Liver (tissue), 10 donors: ENCODE data around the gene KCND2. TPM values are rescaled to one million over a fixed set of nuclear protein-coding genes. Genes with fewer than 3 reads are reported as not detected.

ENCODE experiments used
- DNase-seq: peaks from one replicate; pipeline ENCODE4 v3.0.0-alpha.2; 2017; ENCODE audit warnings: low spot score
- H3K27ac ChIP-seq, 2 donors: one replicate each; pipeline ENCODE4 v1.7.0; 2013; ENCODE audit warnings: inconsistent platforms in 2 of 2, low read length in 2 of 2, control low read depth in 1 of 2, low read depth in 1 of 2, mild to moderate bottlenecking in 1 of 2
- H3K27me3 ChIP-seq, 4 donors: one replicate each; pipeline versions ENCODE4 v1.6.1 to v1.7.0; 2013; ENCODE audit warnings: low read length in 3 of 4, inconsistent platforms in 1 of 4, mild to moderate bottlenecking in 1 of 4, moderate library complexity in 1 of 4; ENCODE audit not compliant: control insufficient read depth in 4 of 4, insufficient read depth in 4 of 4
- H3K36me3 ChIP-seq, 4 donors: one replicate each; pipeline versions ENCODE4 v1.6.1 to v1.7.0; 2013; ENCODE audit warnings: low read length in 3 of 4, mild to moderate bottlenecking in 3 of 4, low read depth in 1 of 4, moderate library complexity in 1 of 4; ENCODE audit not compliant: control insufficient read depth in 4 of 4, insufficient read depth in 3 of 4
- H3K4me1 ChIP-seq, 4 donors: one replicate each; pipeline versions ENCODE4 v1.6.1 to v1.7.0; 2013; ENCODE audit warnings: low read length in 3 of 4, mild to moderate bottlenecking in 3 of 4, moderate library complexity in 1 of 4; ENCODE audit not compliant: control insufficient read depth in 4 of 4, insufficient read depth in 4 of 4
- H3K4me3 ChIP-seq, 3 donors: one replicate each; pipeline versions ENCODE4 v1.6.1 to v1.7.0; 2013; ENCODE audit warnings: low read length in 3 of 3, control low read depth in 1 of 3, low read depth in 1 of 3, mild to moderate bottlenecking in 1 of 3
- H3K9ac ChIP-seq, 2 donors: one replicate each; pipeline ENCODE4 v1.7.0; 2013; ENCODE audit warnings: low read length in 2 of 2, mild to moderate bottlenecking in 2 of 2, moderate library complexity in 2 of 2, control low read depth in 1 of 2, low read depth in 1 of 2
- H3K9me3 ChIP-seq, 4 donors: one replicate each; pipeline versions ENCODE4 v1.6.1 to v1.7.0; 2013; ENCODE audit warnings: low read length in 3 of 4; ENCODE audit not compliant: control insufficient read depth in 4 of 4
- FOXA1 ChIP-seq: IDR thresholded peaks from 2 replicates; pipeline ENCODE4 v1.6.1; 2016; ENCODE audit warnings: antibody characterized with exemption
- FOXA2 ChIP-seq: IDR thresholded peaks from 2 replicates; pipeline ENCODE4 v1.6.1; 2016; ENCODE audit warnings: antibody characterized with exemption
- GABPA ChIP-seq, 2 donors: IDR thresholded peaks in 1 of 2; conservative IDR thresholded peaks in 1 of 2; 2 replicates each; pipeline ENCODE4 v1.6.1; 2016; ENCODE audit warnings: antibody characterized with exemption in 2 of 2, mild to moderate bottlenecking in 1 of 2, moderate library complexity in 1 of 2
- HNF4A ChIP-seq, 2 donors: conservative IDR thresholded peaks; 2 replicates each; pipeline ENCODE4 v1.6.1; 2016; ENCODE audit warnings: antibody characterized with exemption in 2 of 2, mild to moderate bottlenecking in 2 of 2
- HNF4G ChIP-seq: IDR thresholded peaks from 2 replicates; pipeline ENCODE4 v1.6.1; 2016; ENCODE audit warnings: antibody characterized with exemption
- NR2F2 ChIP-seq: IDR thresholded peaks from 2 replicates; pipeline ENCODE4 v1.6.1; 2016; ENCODE audit warnings: antibody characterized with exemption
- RAD21 ChIP-seq, 2 donors: IDR thresholded peaks; 2 replicates each; pipeline ENCODE4 v1.6.1; 2016; ENCODE audit warnings: antibody characterized with exemption in 2 of 2, mild to moderate bottlenecking in 2 of 2
- RXRA ChIP-seq, 2 donors: IDR thresholded peaks; 2 replicates each; pipeline ENCODE4 v1.6.1; 2017 to 2018; ENCODE audit warnings: antibody characterized with exemption in 2 of 2, mild to moderate bottlenecking in 1 of 2
- SP1 ChIP-seq: IDR thresholded peaks from 2 replicates; pipeline ENCODE4 v1.6.1; 2018; ENCODE audit warnings: antibody characterized with exemption, mild to moderate bottlenecking
- YY1 ChIP-seq: IDR thresholded peaks from 2 replicates; pipeline ENCODE4 v1.6.1; 2016; ENCODE audit warnings: antibody characterized with exemption, mild to moderate bottlenecking
- WGBS: extraction: QIAGEN DNeasy Blood & Tissue Kit; methylation state at CpG from one replicate; pipeline ENCODE4 v1.1.7; 2013; 5-methylcytosine and 5-hydroxymethylcytosine counted together
- polyA plus RNA-seq, 2 donors: library from polyadenylated mRNA; stranded (reverse) in 1 of 2; unstranded in 1 of 2; fragments of 200-250 nt in 1 of 2; fragments of >200 nt in 1 of 2; fragmentation: Nextera tagmentation in 1 of 2; extraction: Ambion mirVana in 1 of 2; gene quantifications; one replicate each; pipeline versions ENCODE4 v1.2.1 to v1.2.3, GENCODE V29; 2013 to 2015
- small RNA-seq: library from RNA; depleted of rRNA; stranded (forward); fragments of <200 nt; gene quantifications from one replicate; pipeline ENCODE3, GENCODE V24; 2014
- total RNA-seq, 2 donors: library from RNA; depleted of rRNA; stranded (reverse); fragments of >200 nt; gene quantifications; one replicate each; pipeline ENCODE4 v1.2.3, GENCODE V29; 2014
- TF ChIP-seq, protein P1 (sequence below): IDR thresholded peaks from 2 replicates; pipeline ENCODE4 v1.6.1; 2016; ENCODE audit warnings: antibody characterized with exemption, mild to moderate bottlenecking
- TF ChIP-seq, protein P2 (sequence below): IDR thresholded peaks from 2 replicates; pipeline ENCODE4 v1.6.1; 2016; ENCODE audit warnings: antibody characterized with exemption
- TF ChIP-seq, protein P3 (sequence below): fragments of 150-350 bp; IDR thresholded peaks from 2 replicates; pipeline ENCODE4 v1.5.1; 2017; ENCODE audit warnings: improper control_type of control experiment, low read depth, low read length; ENCODE audit not compliant: missing input control
- TF ChIP-seq, protein P4 (sequence below): IDR thresholded peaks from 2 replicates; pipeline ENCODE4 v1.6.1; 2016; ENCODE audit warnings: antibody characterized with exemption
- donor health status: healthy.
- donor health status: healthy.
- donor health status: healthy.
- donor health status: healthy.
- donor health status: healthy.

The KCND2 gene
- total and polyA plus RNA-seq, 4 donors: 0.02 to 0.22 (median 0.07) TPM

DNA sequence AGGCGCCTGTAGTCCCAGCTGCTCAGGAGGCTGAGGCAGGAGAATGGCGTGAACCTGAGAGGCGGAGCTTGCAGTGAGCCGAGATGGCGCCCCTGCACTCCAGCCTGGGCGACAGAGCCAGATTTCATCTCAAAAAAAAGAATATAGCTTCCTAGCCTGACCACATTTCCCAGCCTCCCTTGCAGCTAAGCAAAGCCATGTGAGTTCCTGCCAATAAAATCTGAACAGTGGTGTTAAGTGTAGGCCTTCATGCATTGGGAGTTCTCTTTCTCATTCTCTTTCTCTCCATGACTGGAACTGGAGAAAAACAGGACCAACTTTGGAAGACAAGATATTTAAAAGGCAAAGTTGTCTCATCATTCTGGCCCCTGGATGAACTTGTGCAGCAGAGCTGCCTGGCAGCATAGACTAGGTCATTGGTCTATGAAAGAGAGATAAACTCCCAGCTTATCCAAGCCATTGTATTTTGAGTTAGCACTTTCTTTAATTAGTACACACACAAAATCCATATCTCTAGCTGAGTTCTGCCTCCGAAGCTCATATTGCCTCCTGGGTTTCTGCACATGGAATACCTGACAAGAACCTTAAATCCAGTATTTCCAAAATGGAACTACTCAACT lies 524.2 kb downstream of the KCND2 start:
- no peak overlapping the region for H3K4me3 ChIP-seq
- TF ChIP-seq FOXA2 (no peak), RXRA (IDR thresholded peaks at IDR 0.05) (no peak), HNF4A (conservative IDR thresholded peaks at IDR 0.05) (no peak), NR2F2 (no peak), HNF4G (no peak), YY1 (no peak), RAD21 (IDR thresholded peaks at IDR 0.05) (no peak)
- TF ChIP-seq, protein P1, sequence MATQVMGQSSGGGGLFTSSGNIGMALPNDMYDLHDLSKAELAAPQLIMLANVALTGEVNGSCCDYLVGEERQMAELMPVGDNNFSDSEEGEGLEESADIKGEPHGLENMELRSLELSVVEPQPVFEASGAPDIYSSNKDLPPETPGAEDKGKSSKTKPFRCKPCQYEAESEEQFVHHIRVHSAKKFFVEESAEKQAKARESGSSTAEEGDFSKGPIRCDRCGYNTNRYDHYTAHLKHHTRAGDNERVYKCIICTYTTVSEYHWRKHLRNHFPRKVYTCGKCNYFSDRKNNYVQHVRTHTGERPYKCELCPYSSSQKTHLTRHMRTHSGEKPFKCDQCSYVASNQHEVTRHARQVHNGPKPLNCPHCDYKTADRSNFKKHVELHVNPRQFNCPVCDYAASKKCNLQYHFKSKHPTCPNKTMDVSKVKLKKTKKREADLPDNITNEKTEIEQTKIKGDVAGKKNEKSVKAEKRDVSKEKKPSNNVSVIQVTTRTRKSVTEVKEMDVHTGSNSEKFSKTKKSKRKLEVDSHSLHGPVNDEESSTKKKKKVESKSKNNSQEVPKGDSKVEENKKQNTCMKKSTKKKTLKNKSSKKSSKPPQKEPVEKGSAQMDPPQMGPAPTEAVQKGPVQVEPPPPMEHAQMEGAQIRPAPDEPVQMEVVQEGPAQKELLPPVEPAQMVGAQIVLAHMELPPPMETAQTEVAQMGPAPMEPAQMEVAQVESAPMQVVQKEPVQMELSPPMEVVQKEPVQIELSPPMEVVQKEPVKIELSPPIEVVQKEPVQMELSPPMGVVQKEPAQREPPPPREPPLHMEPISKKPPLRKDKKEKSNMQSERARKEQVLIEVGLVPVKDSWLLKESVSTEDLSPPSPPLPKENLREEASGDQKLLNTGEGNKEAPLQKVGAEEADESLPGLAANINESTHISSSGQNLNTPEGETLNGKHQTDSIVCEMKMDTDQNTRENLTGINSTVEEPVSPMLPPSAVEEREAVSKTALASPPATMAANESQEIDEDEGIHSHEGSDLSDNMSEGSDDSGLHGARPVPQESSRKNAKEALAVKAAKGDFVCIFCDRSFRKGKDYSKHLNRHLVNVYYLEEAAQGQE: no peak

DNA sequence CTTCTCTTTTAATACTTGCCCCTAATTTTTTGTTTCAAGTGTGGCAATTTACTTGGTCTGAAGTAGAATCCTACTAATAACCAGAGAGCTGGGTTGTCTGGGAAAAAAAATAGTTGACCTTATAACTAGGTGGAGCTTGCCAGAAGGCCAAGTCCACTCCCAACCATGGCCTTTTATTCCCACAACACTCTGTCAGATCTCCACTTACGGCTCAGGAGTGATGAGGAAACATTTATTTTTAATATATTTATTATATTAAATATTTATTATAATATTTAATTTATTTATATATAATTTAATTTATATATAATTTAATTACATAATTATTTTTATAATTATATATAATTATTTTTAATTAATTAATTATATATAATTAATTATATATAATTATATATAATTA lies 526.2 kb downstream of the KCND2 start:
- Histone ChIP-seq H3K4me3 (no peak overlapping the region), H3K27ac (no peak overlapping the region), H3K27me3 (no peaks in the 10 kb centered on the region), H3K36me3 (peaks cover 0 to 4% (median under 1%) of the 10 kb centered on the region in 4 donors), H3K4me1 (no peaks in the 10 kb centered on the region), H3K9ac (no peak overlapping the region), H3K9me3 (peaks cover 0 to 3% (median 1%) of the 10 kb centered on the region in 4 donors)
- TF ChIP-seq FOXA1 (no peak), GABPA (IDR thresholded peaks at IDR 0.05 in 1 of 2, conservative IDR thresholded peaks at IDR 0.05 in 1 of 2) (no peak), YY1 (no peak), HNF4G (no peak), NR2F2 (no peak), HNF4A (conservative IDR thresholded peaks at IDR 0.05) (no peak), SP1 (no peak), RAD21 (IDR thresholded peaks at IDR 0.05) (no peak)
- TF ChIP-seq, protein P2, sequence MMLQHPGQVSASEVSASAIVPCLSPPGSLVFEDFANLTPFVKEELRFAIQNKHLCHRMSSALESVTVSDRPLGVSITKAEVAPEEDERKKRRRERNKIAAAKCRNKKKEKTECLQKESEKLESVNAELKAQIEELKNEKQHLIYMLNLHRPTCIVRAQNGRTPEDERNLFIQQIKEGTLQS: no peak
- TF ChIP-seq, protein P3, sequence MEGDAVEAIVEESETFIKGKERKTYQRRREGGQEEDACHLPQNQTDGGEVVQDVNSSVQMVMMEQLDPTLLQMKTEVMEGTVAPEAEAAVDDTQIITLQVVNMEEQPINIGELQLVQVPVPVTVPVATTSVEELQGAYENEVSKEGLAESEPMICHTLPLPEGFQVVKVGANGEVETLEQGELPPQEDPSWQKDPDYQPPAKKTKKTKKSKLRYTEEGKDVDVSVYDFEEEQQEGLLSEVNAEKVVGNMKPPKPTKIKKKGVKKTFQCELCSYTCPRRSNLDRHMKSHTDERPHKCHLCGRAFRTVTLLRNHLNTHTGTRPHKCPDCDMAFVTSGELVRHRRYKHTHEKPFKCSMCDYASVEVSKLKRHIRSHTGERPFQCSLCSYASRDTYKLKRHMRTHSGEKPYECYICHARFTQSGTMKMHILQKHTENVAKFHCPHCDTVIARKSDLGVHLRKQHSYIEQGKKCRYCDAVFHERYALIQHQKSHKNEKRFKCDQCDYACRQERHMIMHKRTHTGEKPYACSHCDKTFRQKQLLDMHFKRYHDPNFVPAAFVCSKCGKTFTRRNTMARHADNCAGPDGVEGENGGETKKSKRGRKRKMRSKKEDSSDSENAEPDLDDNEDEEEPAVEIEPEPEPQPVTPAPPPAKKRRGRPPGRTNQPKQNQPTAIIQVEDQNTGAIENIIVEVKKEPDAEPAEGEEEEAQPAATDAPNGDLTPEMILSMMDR: no peak
- TF ChIP-seq, protein P4, sequence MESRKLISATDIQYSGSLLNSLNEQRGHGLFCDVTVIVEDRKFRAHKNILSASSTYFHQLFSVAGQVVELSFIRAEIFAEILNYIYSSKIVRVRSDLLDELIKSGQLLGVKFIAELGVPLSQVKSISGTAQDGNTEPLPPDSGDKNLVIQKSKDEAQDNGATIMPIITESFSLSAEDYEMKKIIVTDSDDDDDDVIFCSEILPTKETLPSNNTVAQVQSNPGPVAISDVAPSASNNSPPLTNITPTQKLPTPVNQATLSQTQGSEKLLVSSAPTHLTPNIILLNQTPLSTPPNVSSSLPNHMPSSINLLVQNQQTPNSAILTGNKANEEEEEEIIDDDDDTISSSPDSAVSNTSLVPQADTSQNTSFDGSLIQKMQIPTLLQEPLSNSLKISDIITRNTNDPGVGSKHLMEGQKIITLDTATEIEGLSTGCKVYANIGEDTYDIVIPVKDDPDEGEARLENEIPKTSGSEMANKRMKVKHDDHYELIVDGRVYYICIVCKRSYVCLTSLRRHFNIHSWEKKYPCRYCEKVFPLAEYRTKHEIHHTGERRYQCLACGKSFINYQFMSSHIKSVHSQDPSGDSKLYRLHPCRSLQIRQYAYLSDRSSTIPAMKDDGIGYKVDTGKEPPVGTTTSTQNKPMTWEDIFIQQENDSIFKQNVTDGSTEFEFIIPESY: no peak
- WGBS: 99% methylated on average over 1 of the region's 1 CpG
- DNase-seq: no peak

More for the DNA sequence above, 524.2 kb downstream of the KCND2 start:
- WGBS: 96% methylated on average over 7 of the region's 7 CpGs
- H3K9me3 ChIP-seq: peaks cover 0 to 3% (median 1%) of the 10 kb centered on the region in 4 donors
- no peak overlapping the region for H3K9ac ChIP-seq
- peaks cover 0 to 4% (median under 1%) of the 10 kb centered on the region in 4 donors for H3K36me3 ChIP-seq
- H3K4me1 ChIP-seq: peaks cover 0 to 1% (median 0%) of the 10 kb centered on the region in 4 donors
- no peak for DNase-seq
- H3K27me3 ChIP-seq: no peaks in the 10 kb centered on the region
- no peak overlapping the region for H3K27ac ChIP-seq

Small RNAs within 50 kb of the gene (small RNA-seq; reads per million reads assigned to genes)
- gene RNU6-581P: not detected
